Epithelial cell of esophagus (primary cell): ENCODE measurements around the gene TRIM67.

Source experiments
- DNase-seq: peaks from one replicate; pipeline ENCODE4 v3.0.0; 2010; ENCODE audit warnings: low read depth
- H3K4me3 ChIP-seq: 2 replicates; pipeline ENCODE4 v1.5.1; 2011; ENCODE audit warnings: mild to moderate bottlenecking, low read length, control low read depth
- TF ChIP-seq, protein P1 (sequence below): IDR thresholded peaks from 2 replicates; pipeline ENCODE4 v1.5.1; 2011; ENCODE audit warnings: low read depth, mild to moderate bottlenecking, low read length, control low read depth, inconsistent platforms; ENCODE audit not compliant: insufficient read depth; ENCODE audit errors: missing control alignments

The TRIM67 gene

DNA sequence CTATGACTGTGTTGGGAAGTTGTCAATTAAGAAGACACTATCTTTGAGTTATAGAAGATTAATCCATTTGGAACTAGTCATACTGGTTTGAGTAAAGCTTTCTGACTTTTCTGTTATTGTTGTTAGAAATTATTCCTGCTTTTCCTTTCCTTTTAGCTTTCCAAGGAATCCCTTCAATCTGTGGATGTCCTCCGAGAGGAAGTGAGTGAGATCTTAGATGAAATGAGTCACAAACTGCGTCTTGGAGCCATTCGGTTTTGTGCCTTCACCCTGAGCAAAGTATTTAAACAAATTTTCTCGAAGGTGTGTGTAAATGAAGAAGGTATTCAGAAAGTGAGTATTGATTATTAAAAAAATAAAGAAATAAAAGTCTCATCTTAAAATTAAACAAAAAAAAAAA, 98.5 kb downstream of the TRIM67 start:
- DNase-seq = no peak
- TF ChIP-seq, protein P1, sequence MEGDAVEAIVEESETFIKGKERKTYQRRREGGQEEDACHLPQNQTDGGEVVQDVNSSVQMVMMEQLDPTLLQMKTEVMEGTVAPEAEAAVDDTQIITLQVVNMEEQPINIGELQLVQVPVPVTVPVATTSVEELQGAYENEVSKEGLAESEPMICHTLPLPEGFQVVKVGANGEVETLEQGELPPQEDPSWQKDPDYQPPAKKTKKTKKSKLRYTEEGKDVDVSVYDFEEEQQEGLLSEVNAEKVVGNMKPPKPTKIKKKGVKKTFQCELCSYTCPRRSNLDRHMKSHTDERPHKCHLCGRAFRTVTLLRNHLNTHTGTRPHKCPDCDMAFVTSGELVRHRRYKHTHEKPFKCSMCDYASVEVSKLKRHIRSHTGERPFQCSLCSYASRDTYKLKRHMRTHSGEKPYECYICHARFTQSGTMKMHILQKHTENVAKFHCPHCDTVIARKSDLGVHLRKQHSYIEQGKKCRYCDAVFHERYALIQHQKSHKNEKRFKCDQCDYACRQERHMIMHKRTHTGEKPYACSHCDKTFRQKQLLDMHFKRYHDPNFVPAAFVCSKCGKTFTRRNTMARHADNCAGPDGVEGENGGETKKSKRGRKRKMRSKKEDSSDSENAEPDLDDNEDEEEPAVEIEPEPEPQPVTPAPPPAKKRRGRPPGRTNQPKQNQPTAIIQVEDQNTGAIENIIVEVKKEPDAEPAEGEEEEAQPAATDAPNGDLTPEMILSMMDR = no peak
- H3K4me3 ChIP-seq = no peak overlapping the region

DNA sequence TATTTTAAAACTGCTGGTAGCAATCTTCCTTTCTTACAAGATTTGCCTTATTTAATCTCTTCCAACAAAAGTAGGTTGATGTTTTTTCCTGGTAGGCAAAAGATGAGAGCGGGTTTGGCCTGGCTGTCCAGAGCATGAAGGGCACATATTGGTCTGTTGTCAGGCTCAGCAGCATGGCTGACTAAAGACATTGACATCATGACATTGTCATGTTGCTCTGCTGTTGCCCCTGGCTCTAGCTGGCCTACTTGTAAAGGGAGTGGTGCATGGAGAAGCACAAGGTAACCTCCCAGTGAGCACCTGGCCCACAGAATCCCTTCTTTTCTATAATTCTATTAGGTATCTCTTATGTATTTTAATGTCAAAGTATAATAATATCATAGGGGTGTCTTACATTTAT, 102.8 kb downstream of the TRIM67 start:
- H3K4me3 ChIP-seq = no peak overlapping the region
- peak; percentile 27 for DNase-seq
- TF ChIP-seq, protein P1 = no peak

DNA sequence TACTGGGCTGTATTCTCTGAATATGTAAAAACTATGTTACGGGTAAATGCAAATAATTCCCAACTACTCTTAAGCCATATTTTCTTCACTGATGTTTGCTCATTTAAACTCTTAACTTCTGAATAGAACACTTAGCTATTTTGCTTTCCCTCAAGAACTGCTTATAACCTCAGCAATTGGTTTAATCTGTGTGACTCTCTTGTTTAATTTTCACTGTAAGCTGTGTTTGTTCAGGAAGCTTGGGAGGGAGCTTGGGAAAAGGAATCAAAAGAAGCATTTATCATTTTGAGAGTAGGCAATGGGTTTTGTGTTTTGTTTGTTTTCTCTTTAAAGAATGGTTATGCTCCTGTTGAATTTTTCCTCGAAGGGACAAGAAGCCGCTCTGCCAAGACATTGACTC, 103.5 kb downstream of the TRIM67 start:
- TF ChIP-seq, protein P1 = no peak
- H3K4me3 ChIP-seq = no peak overlapping the region
- no peak for DNase-seq

DNA sequence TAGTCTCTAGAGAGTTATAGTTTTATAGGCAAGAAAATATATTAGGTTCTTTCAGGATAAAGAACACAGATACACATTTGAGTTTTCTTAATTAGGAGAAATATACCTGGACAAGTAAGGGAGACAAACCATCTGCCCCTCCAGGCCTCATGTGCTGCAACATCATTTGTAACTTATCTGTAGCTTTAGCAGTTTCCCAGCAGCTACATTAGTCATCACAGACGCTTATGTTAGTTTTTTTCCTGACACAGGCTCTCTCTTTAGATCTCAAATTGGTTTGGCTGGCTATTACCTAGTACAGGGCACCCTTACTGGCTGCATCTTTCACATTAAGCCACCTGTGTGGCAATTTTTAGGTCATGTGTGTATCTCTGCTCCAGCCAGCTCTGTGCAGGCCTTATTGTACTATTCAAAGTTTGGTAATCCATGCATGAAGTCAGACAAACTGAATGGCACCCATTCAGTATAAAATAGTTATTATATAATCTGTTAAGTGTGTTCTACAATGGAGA, 105.0 kb downstream of the TRIM67 start:
- TF ChIP-seq, protein P1 = no peak
- H3K4me3 ChIP-seq = no peak overlapping the region
- peak; percentile 6 for DNase-seq
